NCI-H2171 (cell line): ENCODE results near the gene WTIP.
"Not testable (repeated sequence)": the region's sequence is repeated elsewhere in the genome, so short reads cannot be mapped to it uniquely, and the experiment has no call there.

Experiments
- DNase-seq: peaks from one replicate; lab custom pipeline; 2025; lab: John Stamatoyannopoulos, UW

The WTIP gene

GRCh38 chr19:34478496-34478895 lies 3.1 kb upstream of the WTIP start:
- not testable (repeated sequence) for DNase-seq

- DNase-seq, result no peak
Measured at GRCh38 chr19:34479396-34479795, 2.2 kb upstream of the WTIP start.

- no peak for DNase-seq
Measured at GRCh38 chr19:34480491-34480890, 1.1 kb upstream of the WTIP start.

- no peak for DNase-seq
Measured at GRCh38 chr19:34481861-34482379, 362 bp downstream of the WTIP start.

- no peak for DNase-seq
Measured at GRCh38 chr19:34482380-34483250, 1.1 kb downstream of the WTIP start.

- no peak for DNase-seq
Measured at GRCh38 chr19:34484328-34484727, 2.8 kb downstream of the WTIP start.

GRCh38 chr19:34485831-34486230 lies 4.3 kb downstream of the WTIP start:
- no peak for DNase-seq

GRCh38 chr19:34487651-34488051 lies 6.1 kb downstream of the WTIP start:
- DNase-seq, result no peak

GRCh38 chr19:34489175-34489574 lies 7.6 kb downstream of the WTIP start:
- DNase-seq, result no peak

- DNase-seq, result no peak
Measured at GRCh38 chr19:34490141-34490766, 8.7 kb downstream of the WTIP start.

- DNase-seq, result no peak
Measured at GRCh38 chr19:34493038-34493648, 11.6 kb downstream of the WTIP start.

GRCh38 chr19:34493649-34494044 lies 12.1 kb downstream of the WTIP start:
- no peak for DNase-seq

- no peak for DNase-seq
Measured at GRCh38 chr19:34494601-34495000, 13.0 kb downstream of the WTIP start.

- DNase-seq, result no peak
Measured at GRCh38 chr19:34495416-34495815, 13.9 kb downstream of the WTIP start.

GRCh38 chr19:34497112-34497805 lies 15.7 kb downstream of the WTIP start:
- no peak for DNase-seq

- DNase-seq, result no peak
Measured at GRCh38 chr19:34499155-34499834, 17.7 kb downstream of the WTIP start.

GRCh38 chr19:34500656-34501120 lies 19.1 kb downstream of the WTIP start:
- DNase-seq, result no peak

GRCh38 chr19:34501339-34502320 lies 20.1 kb downstream of the WTIP start:
- DNase-seq, result peak; percentile 31

- DNase-seq, result no peak
Measured at GRCh38 chr19:34502582-34503411, 21.2 kb downstream of the WTIP start.
